NCI-H2029 treated with DMSO at 0.1 percent for 48 hours (cell line): ENCODE measurements around the gene CCL28.
"Not testable (repeated sequence)": the region's sequence is repeated elsewhere in the genome, so short reads cannot be mapped to it uniquely, and the experiment has no call there.

Source experiments
- DNase-seq: peaks from one replicate; lab custom pipeline; 2025; lab: John Stamatoyannopoulos, UW

The CCL28 gene

GRCh38 chr5:43410414-43410813 is 1.8 kb downstream of the CCL28 start:
- DNase-seq, result peak; percentile 44

- peak; percentile 94 for DNase-seq
These were observed 2.4 kb downstream of the CCL28 start for GRCh38 chr5:43409809-43410271.

- not testable (repeated sequence) for DNase-seq
These were observed 9.6 kb downstream of the CCL28 start for GRCh38 chr5:43402524-43403066.

- DNase-seq, result no peak
These were observed 10.4 kb downstream of the CCL28 start for GRCh38 chr5:43401827-43402226.

GRCh38 chr5:43400082-43400481 is 12.1 kb downstream of the CCL28 start:
- no peak for DNase-seq

GRCh38 chr5:43396762-43397304 is 15.4 kb downstream of the CCL28 start:
- DNase-seq, result peak; percentile 14

- no peak for DNase-seq
These were observed 21.7 kb downstream of the CCL28 start for GRCh38 chr5:43390471-43390870.

- DNase-seq, result peak; percentile 89
These were observed 22.4 kb downstream of the CCL28 start for GRCh38 chr5:43389679-43390329.

GRCh38 chr5:43386960-43387362 is 25.2 kb downstream of the CCL28 start:
- no peak for DNase-seq

- DNase-seq, result no peak
These were observed 35.6 kb downstream of the CCL28 start for GRCh38 chr5:43376496-43377140.

GRCh38 chr5:43371821-43372220 is 40.4 kb downstream of the CCL28 start:
- no peak for DNase-seq

GRCh38 chr5:43370352-43370751 is 41.8 kb downstream of the CCL28 start:
- no peak for DNase-seq

GRCh38 chr5:43369651-43370050 is 42.5 kb downstream of the CCL28 start:
- DNase-seq, result no peak

- DNase-seq, result no peak
These were observed 44.1 kb downstream of the CCL28 start for GRCh38 chr5:43367909-43368669.

GRCh38 chr5:43367453-43367852 is 44.7 kb downstream of the CCL28 start:
- no peak for DNase-seq

GRCh38 chr5:43366680-43367246 is 45.4 kb downstream of the CCL28 start:
- DNase-seq, result not testable (repeated sequence)

GRCh38 chr5:43365155-43365554 is 47.0 kb downstream of the CCL28 start:
- not testable (repeated sequence) for DNase-seq

GRCh38 chr5:43363445-43364152 is 48.6 kb downstream of the CCL28 start:
- DNase-seq, result no peak

GRCh38 chr5:43362725-43363435 is 49.3 kb downstream of the CCL28 start:
- no peak for DNase-seq

- no peak for DNase-seq
These were observed 53.5 kb downstream of the CCL28 start for GRCh38 chr5:43358726-43359125.

GRCh38 chr5:43358301-43358700 is 53.9 kb downstream of the CCL28 start:
- no peak for DNase-seq
